Measurements from ENCODE around the gene DYNLT5. TPM values are rescaled to one million over a fixed set of nuclear protein-coding genes. Genes with fewer than 3 reads are reported as not detected.

DYNLT5 gene
- polyA plus RNA-seq, 3 donors = 0.08 to 0.54 (median 0.28) TPM

- no peak overlapping the region for H3K27ac Mint-ChIP-seq
- H3K4me3 Mint-ChIP-seq = no peak overlapping the region
- intact Hi-C loops (cut with micrococcal nuclease) = no loop called here
Measured at GRCh38 chr1:66705110-66705509, 47.1 kb upstream of the DYNLT5 start.

GRCh38 chr1:66711420-66711819 is 40.8 kb upstream of the DYNLT5 start:
- no peaks in the 10 kb centered on the region for H3K4me1 Mint-ChIP-seq
- Histone ChIP-seq H3K79me2 (ENCODE audit: insufficient read depth, low read length) (no peaks in the 10 kb centered on the region), H3K9ac (ENCODE audit: insufficient read depth, low read length, poor library complexity, severe bottlenecking) (no peak overlapping the region), H4K20me1 (ENCODE audit: insufficient read depth, low read length) (no peaks in the 10 kb centered on the region), H3K27ac (ENCODE audit: low read depth in 1 of 2, low read length in 2 of 2) (no peak overlapping the region), H3K4me1 (ENCODE audit: control insufficient read depth in 1 of 2, insufficient read depth in 2 of 2, low read length in 2 of 2) (no peaks in the 10 kb centered on the region), H3K36me3 (replicated peaks in 1 of 2; ENCODE audit: control insufficient read depth in 1 of 2, insufficient read depth in 2 of 2, low read length in 2 of 2) (no peaks in the 10 kb centered on the region), H2AFZ (ENCODE audit: insufficient read depth, low read depth, low read length, poor library complexity, severe bottlenecking) (no peak overlapping the region), H3K4me2 (replicated peaks; ENCODE audit: extremely low read depth, low read length, poor library complexity, severe bottlenecking) (no peak overlapping the region), H3K27me3 (ENCODE audit: control insufficient read depth in 2 of 2, insufficient read depth in 2 of 2, low read length in 2 of 2) (no peaks in the 10 kb centered on the region), H3K4me3 (replicated peaks in 1 of 3; ENCODE audit: low read depth in 2 of 3, low read length in 3 of 3) (no peak overlapping the region), H3K9me3 (replicated peaks in 1 of 2; ENCODE audit: control insufficient read depth in 1 of 2, insufficient read depth in 1 of 2, low read length in 2 of 2) (no peaks in the 10 kb centered on the region)
- no peak overlapping the region for H3K27ac Mint-ChIP-seq
- H3K9me3 Mint-ChIP-seq = no peaks in the 10 kb centered on the region
- intact Hi-C loops (cut with micrococcal nuclease) = no loop called here
- WGBS (ENCODE audit: insufficient coverage) = no CpG with 5 or more reads among the region's 2 CpGs
- no peak for DNase-seq
- no peak for TF ChIP-seq CTCF (IDR thresholded peaks at IDR 0.05)
- no peaks in the 10 kb centered on the region for H3K27me3 Mint-ChIP-seq (ENCODE audit: low read depth in 3 of 3)
- no peaks in the 10 kb centered on the region for H3K36me3 Mint-ChIP-seq
- H3K4me3 Mint-ChIP-seq = no peak overlapping the region

More at GRCh38 chr1:66705110-66705509, 47.1 kb upstream of the DYNLT5 start:
- DNase-seq = no peak
- Histone ChIP-seq H3K9ac (ENCODE audit: insufficient read depth, low read length, poor library complexity, severe bottlenecking) (no peak overlapping the region), H3K4me3 (replicated peaks in 1 of 3; ENCODE audit: low read depth in 2 of 3, low read length in 3 of 3) (no peak overlapping the region), H3K9me3 (replicated peaks in 1 of 2; ENCODE audit: control insufficient read depth in 1 of 2, insufficient read depth in 1 of 2, low read length in 2 of 2) (no peaks in the 10 kb centered on the region), H3K36me3 (replicated peaks in 1 of 2; ENCODE audit: control insufficient read depth in 1 of 2, insufficient read depth in 2 of 2, low read length in 2 of 2) (no peaks in the 10 kb centered on the region), H4K20me1 (ENCODE audit: insufficient read depth, low read length) (no peaks in the 10 kb centered on the region), H3K27ac (ENCODE audit: low read depth in 1 of 2, low read length in 2 of 2) (no peak overlapping the region), H3K27me3 (ENCODE audit: control insufficient read depth in 2 of 2, insufficient read depth in 2 of 2, low read length in 2 of 2) (no peaks in the 10 kb centered on the region), H3K79me2 (ENCODE audit: insufficient read depth, low read length) (no peaks in the 10 kb centered on the region), H3K4me1 (ENCODE audit: control insufficient read depth in 1 of 2, insufficient read depth in 2 of 2, low read length in 2 of 2) (no peaks in the 10 kb centered on the region), H2AFZ (ENCODE audit: insufficient read depth, low read depth, low read length, poor library complexity, severe bottlenecking) (no peak overlapping the region), H3K4me2 (replicated peaks; ENCODE audit: extremely low read depth, low read length, poor library complexity, severe bottlenecking) (no peak overlapping the region)
- no peaks in the 10 kb centered on the region for H3K36me3 Mint-ChIP-seq
- WGBS (ENCODE audit: insufficient coverage) = 93% methylated on average over 3 of the region's 5 CpGs
- TF ChIP-seq CTCF (IDR thresholded peaks at IDR 0.05) = no peak
- H3K9me3 Mint-ChIP-seq = no peaks in the 10 kb centered on the region
- H3K27me3 Mint-ChIP-seq (ENCODE audit: low read depth in 3 of 3) = no peaks in the 10 kb centered on the region
- H3K4me1 Mint-ChIP-seq = no peaks in the 10 kb centered on the region

Measured in CD14-positive monocyte (primary cell).